A673 (cell line): ENCODE data around the gene SNAP29.

Source experiments
- CTCF ChIP-seq: fragments of 300-800, 200-600 bp; sonication (generic); conservative IDR thresholded peaks from 2 replicates; pipeline ENCODE4 v1.5.1; 2017; ENCODE audit warnings: low read depth, mild to moderate bottlenecking, antibody characterized with exemption, low read length, moderate library complexity, mixed read lengths
- EZH2 ChIP-seq: fragments of 200-600 bp; sonication (generic); IDR thresholded peaks from 2 replicates; pipeline ENCODE4 v1.6.1; 2017; ENCODE audit warnings: borderline replicate concordance, low read depth, mild to moderate bottlenecking, mixed read lengths, antibody characterized with exemption, low read length; ENCODE audit not compliant: poor library complexity, severe bottlenecking

GRCh38 chr22:20885557-20886323 is 26.9 kb downstream of the SNAP29 start:
- TF ChIP-seq CTCF = peak; percentile 86
- no peak for TF ChIP-seq EZH2
